Adrenal gland (tissue), 5 donors: Measurements from ENCODE around the gene STAG2.

Source experiments
- CTCF ChIP-seq, 6 experiments: fragments of 450-650 bp in 4 of 6; fragments of 200-600 bp in 2 of 6; sonication (generic) in 1 of 6; IDR thresholded peaks; 1 replicate in 5 of 6; 2 replicates in 1 of 6; pipeline versions ENCODE4 v1.5.1 to v1.8.0; 2016 to 2021; ENCODE audit warnings: antibody characterized with exemption in 6 of 6, mild to moderate bottlenecking in 2 of 6, moderate library complexity in 1 of 6
- POLR2A ChIP-seq, 2 donors: fragments of 450-650 bp; IDR thresholded peaks; one replicate each; pipeline ENCODE4 v1.6.1; 2017; ENCODE audit warnings: antibody characterized with exemption in 2 of 2, mild to moderate bottlenecking in 2 of 2, moderate library complexity in 1 of 2
- donor health status: DM: no; HTN: no; CAD: no.

- TF ChIP-seq CTCF (IDR thresholded peaks at IDR 0.05) (no peak), POLR2A (IDR thresholded peaks at IDR 0.05) (no peak)
Measured at GRCh38 chrX:123923211-123923610, 38.3 kb upstream of the STAG2 start.
